GM18526 (cell line): ENCODE measurements around the gene DHODH.
A peak's percentile ranks its signal among the peaks of the same experiment; 100 is the strongest.

Experiments
- POLR2A ChIP-seq: IDR thresholded peaks from 3 replicates; pipeline ENCODE4 v1.6.1; 2011; ENCODE audit not compliant: insufficient read length; ENCODE audit errors: extremely low read depth

Gene DHODH

DNA sequence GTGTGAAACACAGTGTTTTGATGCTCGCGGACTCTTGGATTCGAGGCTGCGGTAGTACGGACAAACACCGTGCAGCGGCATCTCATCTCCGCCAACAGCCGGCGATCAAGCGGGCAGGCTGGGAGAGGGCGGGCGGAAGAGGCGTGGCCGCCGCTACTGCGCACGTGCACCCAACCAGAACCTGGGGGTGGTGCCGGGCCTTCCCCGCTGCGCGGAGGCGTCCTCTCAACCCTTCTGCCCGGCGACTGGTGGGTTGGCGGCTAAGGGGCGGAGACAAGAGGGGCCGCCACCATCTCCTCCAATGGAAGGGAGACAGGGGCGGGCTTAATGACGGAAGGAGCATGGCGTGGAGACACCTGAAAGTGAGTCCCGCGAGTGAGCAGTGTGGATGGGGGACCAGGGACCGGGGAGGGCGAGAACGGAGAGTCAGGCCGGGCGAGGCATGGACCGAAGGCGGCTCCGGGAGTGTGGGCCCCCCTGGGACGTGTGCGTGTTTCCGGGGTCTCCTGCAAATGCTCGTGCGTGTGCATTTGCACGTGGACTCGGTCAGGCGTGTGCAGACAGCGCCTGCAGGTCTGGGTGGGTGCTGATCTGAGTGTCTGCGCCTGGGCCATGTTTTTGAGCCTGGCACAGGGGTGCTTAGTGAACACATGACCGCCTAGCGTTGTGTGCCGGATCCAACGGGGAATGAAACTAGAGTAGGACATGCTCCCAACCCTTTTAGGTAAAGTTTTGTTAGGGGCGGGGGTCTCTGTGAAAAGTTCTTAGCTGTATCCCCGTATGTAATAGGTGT lies at the start of gene DHODH:
Gene DHODH, plus strand, starts transcription at position 321 of the 793 bp plus-strand sequence. Its CDS starts 21 bp downstream, at position 342.
- peak; percentile 82 for TF ChIP-seq POLR2A

GRCh38 chr16:71961066-71962039 lies 47.2 kb upstream of the DHODH start:
- no peak for TF ChIP-seq POLR2A

- no peak for TF ChIP-seq POLR2A
Observed at GRCh38 chr16:71963125-71963875, 45.2 kb upstream of the DHODH start.

GRCh38 chr16:71965223-71965622 lies 43.3 kb upstream of the DHODH start:
- TF ChIP-seq POLR2A = no peak

DNA sequence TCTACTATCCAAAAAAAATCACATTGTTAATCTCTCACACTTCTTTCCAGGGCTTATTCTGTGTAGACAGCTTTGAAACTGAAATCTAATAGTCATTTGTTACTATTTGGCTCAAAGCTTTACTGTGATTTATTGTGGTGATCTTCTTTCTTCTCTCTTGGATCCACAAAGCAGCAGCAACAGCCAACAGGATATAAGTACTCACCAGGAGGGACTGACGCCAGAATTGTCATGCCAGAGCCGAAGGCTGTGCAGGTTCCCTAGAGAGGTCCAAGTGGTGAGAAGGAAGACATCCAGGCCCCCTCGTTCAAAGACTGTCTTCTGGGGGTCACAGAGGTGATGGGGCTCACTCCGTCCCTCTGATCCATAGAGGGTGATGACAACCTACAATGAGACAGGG lies 41.6 kb upstream of the DHODH start:
- TF ChIP-seq POLR2A = no peak

GRCh38 chr16:71969353-71969752 lies 39.2 kb upstream of the DHODH start:
- TF ChIP-seq POLR2A = no peak

GRCh38 chr16:71971571-71971970 lies 37.0 kb upstream of the DHODH start:
- TF ChIP-seq POLR2A = no peak

- TF ChIP-seq POLR2A = no peak
Observed at GRCh38 chr16:71972356-71972755, 36.2 kb upstream of the DHODH start.

DNA sequence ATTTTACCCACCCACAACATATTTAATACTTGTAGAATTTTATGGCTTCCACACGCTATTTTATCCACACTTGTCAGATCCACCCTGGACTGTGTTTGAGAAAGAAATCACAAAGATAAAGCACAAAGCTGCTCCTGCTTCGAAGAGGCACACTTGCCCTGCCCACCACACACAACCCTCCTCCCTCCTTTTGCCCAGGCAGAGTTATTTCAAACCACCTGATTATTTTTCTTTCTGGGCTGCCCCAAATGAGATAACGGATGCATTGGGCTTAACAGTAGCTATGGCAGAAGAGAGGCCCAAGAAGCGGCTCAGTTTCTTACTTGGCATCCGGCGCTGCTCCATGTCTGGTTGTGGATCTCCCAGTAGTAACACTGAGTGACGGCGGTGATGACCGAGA lies 35.5 kb upstream of the DHODH start:
- no peak for TF ChIP-seq POLR2A

DNA sequence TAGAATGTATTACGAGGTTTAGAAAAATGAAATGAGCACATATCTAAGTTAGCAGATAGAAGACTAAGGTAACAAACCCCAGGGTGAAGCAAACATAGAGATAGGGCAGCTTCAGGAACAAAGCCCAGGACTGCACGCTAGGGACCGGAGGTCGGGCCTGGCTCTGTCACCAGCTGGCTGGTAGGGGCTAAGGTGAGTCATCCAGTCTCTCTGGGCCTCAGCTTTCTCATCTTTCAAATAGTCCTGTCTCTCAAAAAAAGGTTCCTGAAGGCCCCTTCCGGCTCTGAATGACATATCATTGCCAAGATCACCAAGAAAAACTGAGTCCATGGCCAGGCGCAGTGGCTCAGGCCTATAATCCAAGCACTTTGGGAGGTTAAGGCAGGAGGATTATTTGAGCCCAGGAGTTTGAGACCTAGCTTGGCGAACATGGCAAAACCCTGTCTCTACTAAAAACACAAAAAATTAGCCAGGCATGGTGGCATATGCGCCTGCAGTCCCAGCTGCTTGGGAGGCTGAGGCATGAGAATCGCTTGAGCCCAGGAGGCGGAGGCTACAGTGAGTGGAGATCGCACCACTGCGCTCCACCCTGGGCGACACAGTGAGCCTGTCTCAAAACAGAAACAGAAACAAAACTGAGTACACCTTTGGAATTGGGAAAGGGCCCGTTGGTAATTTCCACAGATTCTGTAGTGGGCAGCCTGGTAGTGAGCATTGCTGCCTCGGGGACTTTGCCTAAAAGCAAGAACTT lies 34.3 kb upstream of the DHODH start:
- TF ChIP-seq POLR2A = no peak

- no peak for TF ChIP-seq POLR2A
Observed at GRCh38 chr16:71985262-71985974, 23.1 kb upstream of the DHODH start.

DNA sequence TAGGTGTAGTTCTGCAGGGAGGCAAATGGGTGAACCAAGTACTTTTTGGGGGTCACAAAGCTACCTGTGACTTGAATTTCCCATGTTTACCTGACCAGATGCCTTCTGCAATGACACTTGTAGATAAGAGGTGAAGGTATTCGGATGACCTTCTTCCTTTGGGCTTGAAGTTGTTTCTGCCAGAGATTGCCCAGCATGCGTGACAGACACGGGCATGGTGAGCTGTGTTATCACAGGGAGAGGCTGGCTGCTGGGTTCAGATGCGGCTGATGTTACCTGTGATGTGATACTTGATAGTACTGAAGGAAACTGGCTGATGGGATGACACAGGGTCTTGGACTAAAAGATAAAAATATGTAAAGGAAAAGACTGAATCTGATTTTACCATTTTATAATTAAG lies 22.4 kb upstream of the DHODH start:
- no peak for TF ChIP-seq POLR2A

GRCh38 chr16:71995038-71995437 lies 13.5 kb upstream of the DHODH start:
- TF ChIP-seq POLR2A = no peak
